Naive thymus-derived CD8-positive, alpha-beta T cell (primary cell): ENCODE data around the gene MYL5. TPM values are rescaled to one million over a fixed set of nuclear protein-coding genes. Genes with fewer than 3 reads are reported as not detected.
"Not testable (repeated sequence)": the region's sequence is repeated elsewhere in the genome, so short reads cannot be mapped to it uniquely, and the experiment has no call there.

Experiments
- ATAC-seq, 2 donors: fragments of 150-1000 bp; cut with Tn5 transposase in 1 of 2; sonication (Bioruptor Pico), chemical (Tn5 transposase) in 1 of 2; 1 replicate in 1 of 2; 2 replicates in 1 of 2; pipeline ENCODE4 v1.10.0; 2021; ENCODE audit warnings: mild to moderate bottlenecking in 2 of 2, moderate library complexity in 2 of 2
- POLR2A ChIA-PET: fragments of 350-600 bp; sonication (Branson Sonifier 250); formaldehyde crosslinking; loops from one replicate; lab custom pipeline; 2021; ENCODE audit warnings: antibody characterized with exemption; lab: Charles Lee
- DNase-seq, 10 donors: peaks; one replicate each; pipeline versions ENCODE4 v3.0.0 to v3.0.0-alpha.2; 2020 to 2022
- H3K27ac Mint-ChIP-seq, 10 donors: one replicate each; pipeline ENCODE4 v1.8.0; 2020 to 2022; ENCODE audit warnings: mild to moderate bottlenecking in 10 of 10, mixed read lengths in 10 of 10, moderate library complexity in 4 of 10, inconsistent platforms in 1 of 10
- H3K27me3 Mint-ChIP-seq, 5 donors: one replicate each; pipeline ENCODE4 v1.8.0; 2021 to 2022; ENCODE audit warnings: mixed read lengths in 5 of 5
- H3K36me3 Mint-ChIP-seq, 3 donors: one replicate each; pipeline ENCODE4 v1.8.0; 2020 to 2022; ENCODE audit warnings: mixed read lengths in 3 of 3, mild to moderate bottlenecking in 2 of 3, inconsistent platforms in 1 of 3
- H3K4me1 Mint-ChIP-seq, 4 donors: one replicate each; pipeline ENCODE4 v1.8.0; 2021 to 2022; ENCODE audit warnings: mixed read lengths in 4 of 4
- H3K4me3 Mint-ChIP-seq, 10 donors: one replicate each; pipeline ENCODE4 v1.8.0; 2020 to 2022; ENCODE audit warnings: mild to moderate bottlenecking in 10 of 10, mixed read lengths in 10 of 10, moderate library complexity in 6 of 10, inconsistent platforms in 1 of 10
- H3K9me3 Mint-ChIP-seq, 9 donors: one replicate each; pipeline ENCODE4 v1.8.0; 2020 to 2022; ENCODE audit warnings: mixed read lengths in 9 of 9, mild to moderate bottlenecking in 3 of 9, inconsistent platforms in 1 of 9, moderate library complexity in 1 of 9
- polyA plus RNA-seq, 3 donors: library from polyadenylated mRNA; unstranded; fragments of 300-500 nt; fragmentation: Illumina TruSeq; gene quantifications; one replicate each; pipeline ENCODE4 v1.2.3, GENCODE V29; 2021
- total RNA-seq, 8 experiments: library from RNA in 2 of 8; stranded (reverse) in 2 of 8; gene quantifications; one replicate each; pipeline ENCODE4 v1.2.3 and lab custom pipeline; 2021 to 2026

MYL5 gene
- total and polyA plus RNA-seq, 5 experiments from 2014 or later, result 3.1 to 35.6 (median 13.9) TPM

- ATAC-seq, H3K9me3 Mint-ChIP-seq, DNase-seq, POLR2A ChIA-PET, H3K27me3 Mint-ChIP-seq: not testable (repeated sequence)
- H3K36me3 Mint-ChIP-seq, result peaks cover 0 to 29% (median 3%) of the 10 kb centered on the region in 3 donors
- peak overlapping the region in 1 of 10 donors; percentile 20 for H3K27ac Mint-ChIP-seq
- peak overlapping the region in 1 of 10 donors; percentile 26 for H3K4me3 Mint-ChIP-seq
- H3K4me1 Mint-ChIP-seq, result peaks cover 9 to 23% (median 13%) of the 10 kb centered on the region in 4 donors
These were observed 4.4 kb upstream of the MYL5 start for GRCh38 chr4:669806-670559.

DNA sequence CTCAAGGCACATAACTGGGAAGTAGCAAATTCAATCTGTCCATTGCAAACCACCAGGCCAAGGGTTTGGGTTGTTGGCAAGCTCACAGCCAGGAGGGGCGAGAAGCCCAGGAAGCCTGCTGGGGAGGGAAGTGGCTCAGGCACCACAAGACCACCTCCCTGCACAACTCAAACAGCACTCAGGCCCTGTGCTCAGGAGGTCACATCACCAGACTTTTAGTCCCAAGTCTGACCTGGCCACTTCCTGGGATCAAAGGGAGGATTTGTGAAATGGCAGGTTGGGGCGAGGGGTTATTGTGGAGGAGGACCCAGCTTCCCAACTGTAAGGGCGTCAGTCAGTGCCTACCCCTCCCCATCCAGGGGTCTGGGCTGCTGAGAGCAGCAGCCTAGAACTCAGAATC, 2.6 kb upstream of the MYL5 start:
- Mint-ChIP-seq H3K27ac (peak overlapping the region in 2 of 10 donors; percentile 48 to 59), H3K9me3 (no peaks in the 10 kb centered on the region), H3K36me3 (peaks cover 0 to 29% (median 3%) of the 10 kb centered on the region in 3 donors), H3K27me3 (no peaks in the 10 kb centered on the region), H3K4me3 (peak overlapping the region in 3 of 10 donors; percentile 41 to 77 (median 54)), H3K4me1 (peaks cover 8 to 25% (median 15%) of the 10 kb centered on the region in 4 donors)
- ATAC-seq, result no peak
- POLR2A ChIA-PET, result no interaction called here
- no peak for DNase-seq

GRCh38 chr4:673349-674091, 822 bp upstream of the MYL5 start:
- peaks cover 0 to 29% (median 3%) of the 10 kb centered on the region in 3 donors for H3K36me3 Mint-ChIP-seq
- ATAC-seq (no peak), DNase-seq (peak in 1 of 10 donors; percentile 16)
- H3K27me3 Mint-ChIP-seq, result no peaks in the 10 kb centered on the region
- POLR2A ChIA-PET, result interaction anchor here (0.6 to 3.2 kb wide), 10 partner anchors 9 to 622 kb away, joined by 3 to 58 read pairs (median 3); partner anchors contain the start of gene TMEM271
- H3K9me3 Mint-ChIP-seq, result no peaks in the 10 kb centered on the region
- peak overlapping the region; percentile 28 to 88 (median 80) for H3K27ac Mint-ChIP-seq
- H3K4me3 Mint-ChIP-seq, result peak overlapping the region; percentile 66 to 90 (median 80)
- H3K4me1 Mint-ChIP-seq, result peaks cover 4 to 25% (median 15%) of the 10 kb centered on the region in 4 donors

DNA sequence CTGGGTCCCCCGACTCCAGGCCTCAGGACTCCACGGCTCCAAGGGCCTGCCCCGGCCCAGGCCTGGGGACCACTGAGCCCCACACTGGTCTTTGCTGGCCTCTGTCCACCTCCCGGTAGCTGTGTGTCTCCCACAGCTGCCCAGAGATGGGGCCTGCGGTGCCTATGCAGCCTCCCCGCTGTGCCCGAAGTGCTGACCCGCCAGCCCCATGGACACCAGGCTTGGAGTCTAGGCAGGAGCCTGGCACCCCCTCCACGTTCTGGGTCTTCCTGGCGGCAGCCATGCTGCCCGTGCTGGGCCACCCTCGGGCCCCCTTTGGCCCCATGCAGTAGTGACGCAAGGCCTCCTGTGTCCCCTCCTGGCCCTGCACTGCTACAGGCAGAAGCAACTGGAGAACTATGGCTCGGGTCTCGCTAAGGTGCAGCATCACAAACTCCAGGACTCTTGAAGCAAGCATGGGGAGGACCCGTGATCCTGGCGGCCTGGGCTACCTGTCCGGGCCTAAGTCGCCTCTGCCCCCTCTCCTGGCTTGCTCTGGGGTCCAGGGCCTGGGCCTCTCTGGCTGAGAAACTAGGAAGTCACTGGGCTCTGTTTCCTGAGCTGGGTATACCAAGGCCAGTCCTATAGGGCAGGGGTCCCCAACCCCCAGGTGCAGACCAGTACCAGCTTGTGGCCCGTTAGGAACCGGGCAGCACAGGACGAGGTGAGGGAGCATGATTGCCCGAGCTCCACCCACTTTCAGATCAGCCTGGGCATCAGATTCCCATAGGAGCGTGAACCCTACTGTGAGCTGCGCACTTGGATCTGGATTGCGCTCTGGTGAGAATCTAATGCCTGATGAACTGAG, 917 bp downstream of the MYL5 start:
- Mint-ChIP-seq H3K27ac (peak overlapping the region; percentile 25 to 94 (median 84)), H3K4me1 (peaks cover 4 to 28% (median 16%) of the 10 kb centered on the region in 4 donors), H3K9me3 (no peaks in the 10 kb centered on the region), H3K27me3 (no peaks in the 10 kb centered on the region), H3K36me3 (peaks cover 0 to 29% (median 3%) of the 10 kb centered on the region in 3 donors), H3K4me3 (peak overlapping the region; percentile 63 to 92 (median 88))
- no peak for DNase-seq
- POLR2A ChIA-PET, result interaction anchor here (0.8 to 3.2 kb wide), 4 partner anchors 11 to 335 kb away, joined by 3 to 58 read pairs (median 5); no protein-coding TSS in a partner anchor
- ATAC-seq, result no peak

GRCh38 chr4:675980-676870, 1.9 kb downstream of the MYL5 start:
- Mint-ChIP-seq H3K9me3 (no peaks in the 10 kb centered on the region), H3K4me3 (peak overlapping the region in 7 of 10 donors; percentile 41 to 91 (median 70)), H3K27ac (peak overlapping the region in 8 of 10 donors; percentile 58 to 94 (median 75)), H3K27me3 (no peaks in the 10 kb centered on the region), H3K4me1 (peaks cover 4 to 32% (median 19%) of the 10 kb centered on the region in 4 donors), H3K36me3 (peaks cover 0 to 20% (median 3%) of the 10 kb centered on the region in 3 donors)
- DNase-seq, result no peak
- no peak for ATAC-seq
- POLR2A ChIA-PET, result interaction anchor here (0.9 to 1.4 kb wide), 2 partner anchors 12 to 16 kb away, joined by 3 to 6 read pairs; no protein-coding TSS in a partner anchor

DNA sequence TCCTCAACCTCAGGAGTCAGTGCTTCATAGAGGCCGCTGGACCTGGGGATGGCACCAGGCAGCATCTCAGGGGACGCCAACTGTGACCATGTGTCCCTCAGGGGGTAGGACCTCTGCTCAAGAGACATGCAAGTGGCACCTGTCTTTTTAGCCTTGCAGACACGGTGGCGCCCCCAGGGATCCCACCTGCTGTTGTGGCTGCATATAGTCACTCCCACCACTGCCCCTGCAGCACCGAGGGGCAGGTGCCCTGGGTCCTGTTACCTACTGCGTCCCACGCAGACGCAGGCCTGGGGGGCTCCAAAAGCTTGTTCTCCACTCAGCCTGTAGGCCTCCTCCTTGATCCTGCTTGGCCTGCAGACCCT, 2.5 kb downstream of the MYL5 start:
- Mint-ChIP-seq H3K4me1 (peaks cover 4 to 32% (median 19%) of the 10 kb centered on the region in 4 donors), H3K27me3 (no peaks in the 10 kb centered on the region), H3K4me3 (peak overlapping the region in 3 of 10 donors; percentile 41 to 59 (median 58)), H3K27ac (peak overlapping the region in 1 of 10 donors; percentile 36), H3K9me3 (no peaks in the 10 kb centered on the region), H3K36me3 (peaks cover 0 to 14% (median 3%) of the 10 kb centered on the region in 3 donors)
- no peak for DNase-seq
- ATAC-seq, result no peak
- POLR2A ChIA-PET, result interaction anchor here (0.9 to 1.4 kb wide), 2 partner anchors 13 to 15 kb away, joined by 3 to 6 read pairs; no protein-coding TSS in a partner anchor

DNA sequence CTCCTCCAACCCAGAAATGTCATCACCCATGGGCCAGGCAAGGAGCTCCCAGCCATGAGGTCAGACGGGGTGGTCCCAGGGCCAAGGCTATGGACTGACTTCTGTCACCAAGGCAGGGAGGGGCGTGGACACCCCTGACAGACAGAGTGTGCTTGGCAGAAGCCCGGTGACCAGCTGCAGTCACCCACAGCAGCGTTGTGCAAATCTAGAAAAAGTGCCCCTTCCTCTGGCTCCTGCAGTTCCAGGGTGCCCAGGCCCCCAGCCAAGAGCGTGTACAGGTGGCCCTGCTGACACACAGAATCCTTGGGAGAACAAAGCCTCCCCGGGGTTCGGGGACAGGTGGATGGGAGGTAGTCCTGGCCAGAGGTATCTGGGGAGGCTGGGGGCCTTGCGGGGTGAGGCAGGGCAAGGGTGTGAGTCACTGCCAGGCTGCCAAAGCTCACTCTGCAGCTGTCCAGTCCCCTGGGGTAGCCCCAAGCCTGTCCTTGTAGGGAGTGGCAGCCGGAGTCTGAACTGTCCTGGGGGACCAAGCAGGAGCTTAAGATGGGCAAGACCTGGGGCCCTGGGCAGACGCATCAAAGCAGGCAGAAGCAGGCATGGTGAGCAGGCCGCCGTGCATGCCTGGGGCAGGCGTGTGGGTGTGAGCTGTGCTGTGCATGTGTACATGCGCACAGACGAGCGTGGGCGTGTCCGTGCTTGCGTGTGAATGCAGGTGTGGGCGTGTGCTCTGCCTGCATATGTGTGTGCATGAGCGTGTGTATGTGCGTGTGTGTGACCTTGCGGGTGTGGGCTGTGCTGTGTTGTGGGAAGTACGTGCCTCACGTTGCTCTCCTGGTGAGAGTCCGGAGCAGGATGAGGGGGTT, 3.3 kb downstream of the MYL5 start:
- H3K4me3 Mint-ChIP-seq, result peak overlapping the region in 1 of 10 donors; percentile 48
- peaks cover 4 to 30% (median 19%) of the 10 kb centered on the region in 4 donors for H3K4me1 Mint-ChIP-seq
- H3K36me3 Mint-ChIP-seq, result peaks cover 0 to 7% (median 0%) of the 10 kb centered on the region in 3 donors
- H3K27me3 Mint-ChIP-seq, result no peaks in the 10 kb centered on the region
- H3K9me3 Mint-ChIP-seq, result no peaks in the 10 kb centered on the region
- POLR2A ChIA-PET, result interaction anchor here (0.5 to 0.9 kb wide), 2 partner anchors 14 to 93 kb away, joined by 3 to 5 read pairs; no protein-coding TSS in a partner anchor
- ATAC-seq (no peak), DNase-seq (no peak)
- peak overlapping the region in 3 of 10 donors; percentile 24 to 45 (median 25) for H3K27ac Mint-ChIP-seq

DNA sequence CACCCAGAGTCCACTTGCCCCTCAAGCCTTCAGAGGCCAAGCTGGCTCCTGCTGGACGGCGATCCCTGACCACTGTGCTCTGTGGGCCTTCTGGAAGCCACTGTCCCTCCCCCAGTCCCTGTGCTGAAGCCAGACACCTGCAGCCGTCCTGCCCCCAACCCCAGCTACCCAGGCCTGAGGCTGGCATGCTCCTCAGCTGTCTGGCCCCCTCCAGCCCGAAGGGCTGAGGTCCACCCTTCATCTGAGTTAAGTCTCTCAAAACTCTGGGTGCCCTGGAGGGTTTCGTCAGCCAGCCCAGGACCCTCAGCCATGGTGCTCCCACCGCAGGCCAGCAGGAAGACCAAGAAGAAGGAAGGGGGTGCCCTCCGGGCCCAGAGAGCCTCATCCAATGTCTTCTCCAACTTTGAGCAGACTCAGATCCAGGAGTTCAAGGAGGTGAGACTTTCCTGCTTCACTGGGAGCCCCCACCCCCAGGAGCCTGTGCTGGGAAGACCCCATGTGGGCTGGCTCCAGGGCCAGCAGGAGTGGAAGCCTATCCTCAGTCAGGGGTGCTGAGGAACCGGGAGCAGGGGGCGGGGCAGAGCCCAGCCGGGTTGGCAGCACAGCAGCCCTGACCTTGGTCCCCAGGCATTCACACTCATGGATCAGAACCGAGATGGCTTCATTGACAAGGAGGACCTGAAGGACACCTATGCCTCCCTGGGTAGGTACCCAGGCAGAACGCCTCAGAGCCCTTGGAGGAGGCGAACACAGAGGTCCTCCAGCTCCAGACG, 4.2 kb downstream of the MYL5 start:
- Mint-ChIP-seq H3K9me3 (no peaks in the 10 kb centered on the region), H3K4me3 (peak overlapping the region in 1 of 10 donors; percentile 18), H3K27me3 (no peaks in the 10 kb centered on the region), H3K27ac (peak overlapping the region in 2 of 10 donors; percentile 25 to 45), H3K4me1 (peaks cover 2 to 27% (median 15%) of the 10 kb centered on the region in 4 donors), H3K36me3 (no peaks in the 10 kb centered on the region)
- DNase-seq (no peak), ATAC-seq (no peak)
- POLR2A ChIA-PET, result no interaction called here

DNA sequence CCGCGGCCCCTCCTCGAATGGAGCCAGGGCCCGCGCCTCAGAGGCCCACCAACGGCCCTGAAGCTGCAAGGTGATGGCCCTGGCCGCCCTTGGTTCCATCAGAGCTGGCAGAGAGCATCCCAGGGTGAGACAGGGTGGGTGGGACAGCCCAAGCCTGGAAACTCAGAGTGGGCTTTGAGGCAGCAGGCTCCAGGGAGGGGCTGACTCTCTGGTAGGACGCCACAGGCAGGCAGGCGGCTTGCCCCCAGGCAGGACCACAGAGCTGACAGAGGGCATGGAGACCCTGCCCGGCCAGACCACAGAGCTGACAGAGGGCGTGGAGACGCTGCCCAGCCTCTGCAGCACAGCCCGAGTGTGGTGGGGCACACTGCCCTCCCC, 4.8 kb downstream of the MYL5 start:
- H3K4me1 Mint-ChIP-seq, result peaks cover 2 to 29% (median 16%) of the 10 kb centered on the region in 4 donors
- H3K27ac Mint-ChIP-seq, result no peak overlapping the region
- no peaks in the 10 kb centered on the region for H3K9me3 Mint-ChIP-seq
- no peak for DNase-seq
- POLR2A ChIA-PET, result no interaction called here
- no peaks in the 10 kb centered on the region for H3K36me3 Mint-ChIP-seq
- H3K27me3 Mint-ChIP-seq, result no peaks in the 10 kb centered on the region
- ATAC-seq, result no peak
- peak overlapping the region in 1 of 10 donors; percentile 18 for H3K4me3 Mint-ChIP-seq

GRCh38 chr4:679629-680028, 5.3 kb downstream of the MYL5 start:
- H3K36me3 Mint-ChIP-seq, result no peaks in the 10 kb centered on the region
- peak overlapping the region in 3 of 10 donors; percentile 3 to 56 (median 30) for H3K4me3 Mint-ChIP-seq
- POLR2A ChIA-PET, result interaction anchor here (0.9 kb wide), 1 partner anchor 15 kb away, joined by 3 read pairs; no protein-coding TSS in a partner anchor
- no peaks in the 10 kb centered on the region for H3K27me3 Mint-ChIP-seq
- H3K4me1 Mint-ChIP-seq, result peaks cover 2 to 27% (median 15%) of the 10 kb centered on the region in 4 donors
- no peak for ATAC-seq
- H3K27ac Mint-ChIP-seq, result peak overlapping the region in 1 of 10 donors; percentile 19
- H3K9me3 Mint-ChIP-seq, result no peaks in the 10 kb centered on the region
- DNase-seq, result no peak
